Thyroid gland (tissue), 4 donors: Measurements from ENCODE around the gene MYLK4. TPM values are rescaled to one million over a fixed set of nuclear protein-coding genes. Genes with fewer than 3 reads are reported as not detected.

ENCODE experiments used
- DNase-seq, 2 donors: peaks; one replicate each; pipeline ENCODE4 v3.0.0-alpha.2; 2019
- H3K27ac ChIP-seq, 3 donors: fragments of 200-600 bp; sonication (generic); 1 replicate in 2 of 3; 2 replicates in 1 of 3; pipeline ENCODE4 v1.5.1; 2016 to 2019; ENCODE audit warnings: mild to moderate bottlenecking in 1 of 3, moderate library complexity in 1 of 3
- H3K27me3 ChIP-seq: fragments of 200-600 bp; sonication (generic); one replicate; pipeline ENCODE4 v1.5.1; 2019
- H3K36me3 ChIP-seq, 2 donors: fragments of 200-600 bp; sonication (generic); one replicate each; pipeline ENCODE4 v1.5.1; 2016 to 2019
- H3K4me1 ChIP-seq, 2 donors: fragments of 200-600 bp; sonication (generic); one replicate each; pipeline ENCODE4 v1.5.1; 2017 to 2019
- H3K4me3 ChIP-seq, 3 donors: fragments of 200-600 bp; sonication (generic); replicated peaks in 1 of 3; 1 replicate in 2 of 3; 2 replicates in 1 of 3; pipeline ENCODE4 v1.5.1; 2016; ENCODE audit warnings: mild to moderate bottlenecking in 1 of 3
- H3K9me3 ChIP-seq: fragments of 200-600 bp; sonication (generic); one replicate; pipeline ENCODE4 v1.5.1; 2017
- POLR2A ChIP-seq, 2 donors: fragments of 450-650 bp; IDR thresholded peaks; one replicate each; pipeline ENCODE4 v1.6.1; 2017; ENCODE audit warnings: antibody characterized with exemption in 2 of 2, mild to moderate bottlenecking in 2 of 2, moderate library complexity in 1 of 2
- WGBS, 2 donors: methylation state at CpG; one replicate each; pipeline ENCODE4 v1.1.5; 2017; 5-methylcytosine and 5-hydroxymethylcytosine counted together
- intact Hi-C: fragments of 100-400 bp; cut with DNase I; formaldehyde crosslinking; loops from one replicate; pipeline ENCODE4 v1.15.1; 2023
- total RNA-seq, 4 donors: library from RNA; depleted of rRNA; stranded (reverse); fragments of >200 nt; gene quantifications; one replicate each; pipeline ENCODE4 v1.2.3, GENCODE V29; 2016
- TF ChIP-seq, protein P1 (sequence below), 6 experiments: fragments of 200-600 bp in 3 of 6; fragments of 450-650 bp in 3 of 6; sonication (generic) in 3 of 6; IDR thresholded peaks; one replicate each; pipeline ENCODE4 v1.5.1; 2016 to 2019; ENCODE audit warnings: antibody characterized with exemption in 6 of 6, mild to moderate bottlenecking in 2 of 6, inconsistent platforms in 1 of 6, moderate library complexity in 1 of 6

MYLK4 gene
- total RNA-seq, 4 donors from 2014 or later: 0.94 to 1.8 (median 1.1) TPM

DNA sequence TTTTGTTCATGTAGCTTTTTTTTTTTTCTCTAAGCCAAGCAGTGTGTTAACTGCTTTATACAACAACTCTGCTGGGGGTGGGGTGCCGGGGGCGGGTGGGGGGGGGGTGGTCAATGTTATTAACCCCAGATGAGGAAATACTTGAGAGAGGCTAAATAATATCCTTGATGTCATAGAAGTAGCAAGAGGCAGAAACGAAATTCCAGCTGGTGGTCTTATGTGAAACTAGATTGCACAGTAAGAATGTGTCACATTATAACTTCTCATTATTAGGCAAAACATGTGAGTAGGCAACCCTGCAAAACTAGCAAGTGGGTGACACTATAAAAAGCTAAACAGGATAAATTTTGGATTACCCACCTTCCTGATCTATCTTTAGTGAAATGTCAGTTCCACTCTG lies 12.8 kb downstream of the MYLK4 start:
- Histone ChIP-seq H3K36me3 (no peaks in the 10 kb centered on the region), H3K9me3 (no peaks in the 10 kb centered on the region), H3K27me3 (no peaks in the 10 kb centered on the region), H3K4me1 (peaks cover 10 to 12% of the 10 kb centered on the region in 2 donors), H3K4me3 (no peak overlapping the region), H3K27ac (no peak overlapping the region)
- WGBS, 2 donors: 52 to 67% methylated on average over 3 of the region's 3 CpGs
- intact Hi-C loops: no loop called here
- no peak for DNase-seq
- no peak for TF ChIP-seq POLR2A (IDR thresholded peaks at IDR 0.05)
- TF ChIP-seq, protein P1, sequence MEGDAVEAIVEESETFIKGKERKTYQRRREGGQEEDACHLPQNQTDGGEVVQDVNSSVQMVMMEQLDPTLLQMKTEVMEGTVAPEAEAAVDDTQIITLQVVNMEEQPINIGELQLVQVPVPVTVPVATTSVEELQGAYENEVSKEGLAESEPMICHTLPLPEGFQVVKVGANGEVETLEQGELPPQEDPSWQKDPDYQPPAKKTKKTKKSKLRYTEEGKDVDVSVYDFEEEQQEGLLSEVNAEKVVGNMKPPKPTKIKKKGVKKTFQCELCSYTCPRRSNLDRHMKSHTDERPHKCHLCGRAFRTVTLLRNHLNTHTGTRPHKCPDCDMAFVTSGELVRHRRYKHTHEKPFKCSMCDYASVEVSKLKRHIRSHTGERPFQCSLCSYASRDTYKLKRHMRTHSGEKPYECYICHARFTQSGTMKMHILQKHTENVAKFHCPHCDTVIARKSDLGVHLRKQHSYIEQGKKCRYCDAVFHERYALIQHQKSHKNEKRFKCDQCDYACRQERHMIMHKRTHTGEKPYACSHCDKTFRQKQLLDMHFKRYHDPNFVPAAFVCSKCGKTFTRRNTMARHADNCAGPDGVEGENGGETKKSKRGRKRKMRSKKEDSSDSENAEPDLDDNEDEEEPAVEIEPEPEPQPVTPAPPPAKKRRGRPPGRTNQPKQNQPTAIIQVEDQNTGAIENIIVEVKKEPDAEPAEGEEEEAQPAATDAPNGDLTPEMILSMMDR (IDR thresholded peaks at IDR 0.05): no peak

DNA sequence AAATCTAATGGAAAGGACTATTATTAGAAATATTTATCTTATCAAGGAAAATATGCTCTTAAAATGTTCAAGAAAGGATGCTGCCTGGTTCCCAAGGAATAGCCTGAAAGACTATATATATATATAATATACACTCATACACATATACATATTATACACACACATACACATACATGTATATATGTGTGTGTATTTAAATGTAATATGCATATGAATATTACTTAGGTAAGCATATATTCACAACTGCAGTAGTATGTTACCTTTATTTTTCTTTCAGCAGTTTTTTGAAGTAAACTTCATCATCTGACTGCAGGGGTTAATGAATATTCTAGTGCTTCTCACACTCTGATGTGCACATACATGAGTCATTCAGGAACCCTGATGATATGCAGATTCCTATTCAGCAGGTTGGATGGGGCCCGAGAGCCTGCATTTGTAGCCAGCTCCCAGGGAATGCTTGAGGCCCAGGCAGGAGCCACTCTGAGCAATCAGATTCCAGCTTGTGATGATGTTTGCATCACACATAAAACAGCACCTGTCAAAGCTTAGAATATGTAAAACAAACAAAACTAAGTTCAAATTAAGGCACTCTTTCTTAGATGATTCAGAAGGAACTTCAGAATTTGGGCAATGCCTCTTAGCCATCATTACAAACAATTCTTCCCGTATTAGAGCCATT lies 16.1 kb downstream of the MYLK4 start:
- DNase-seq: no peak
- intact Hi-C loops: no loop called here
- Histone ChIP-seq H3K36me3 (no peaks in the 10 kb centered on the region), H3K9me3 (no peaks in the 10 kb centered on the region), H3K4me3 (no peak overlapping the region), H3K4me1 (peaks cover 36 to 40% of the 10 kb centered on the region in 2 donors), H3K27ac (peak overlapping the region in 1 of 3 donors; percentile 87), H3K27me3 (no peaks in the 10 kb centered on the region)
- 89 to 95% methylated on average over 2 of the region's 2 CpGs for WGBS, 2 donors
- TF ChIP-seq POLR2A (IDR thresholded peaks at IDR 0.05): no peak
- TF ChIP-seq, protein P1 (IDR thresholded peaks at IDR 0.05): no peak

GRCh38 chr6:2733736-2734480 lies 16.8 kb downstream of the MYLK4 start:
- Histone ChIP-seq H3K27me3 (no peaks in the 10 kb centered on the region), H3K4me3 (no peak overlapping the region), H3K9me3 (no peaks in the 10 kb centered on the region), H3K4me1 (peaks cover 36 to 40% of the 10 kb centered on the region in 2 donors), H3K36me3 (no peaks in the 10 kb centered on the region), H3K27ac (peak overlapping the region; percentile 69 to 87 (median 85))
- TF ChIP-seq, protein P1 (IDR thresholded peaks at IDR 0.05): no peak
- TF ChIP-seq POLR2A (IDR thresholded peaks at IDR 0.05): no peak
- WGBS, 2 donors: 90 to 92% methylated on average over 22 of the region's 22 CpGs
- no peak for DNase-seq
- intact Hi-C loops: no loop called here

- WGBS, 2 donors: 64 to 74% methylated on average over 5 of the region's 5 CpGs
- Histone ChIP-seq H3K36me3 (no peaks in the 10 kb centered on the region), H3K9me3 (no peaks in the 10 kb centered on the region), H3K4me1 (peaks cover 36 to 40% of the 10 kb centered on the region in 2 donors), H3K27me3 (no peaks in the 10 kb centered on the region), H3K4me3 (no peak overlapping the region), H3K27ac (peak overlapping the region; percentile 69 to 87 (median 85))
- intact Hi-C loops: no loop called here
- peak; percentile 69 to 72 for DNase-seq
- TF ChIP-seq, protein P1 (IDR thresholded peaks at IDR 0.05): no peak
- peak in 1 of 2 donors; percentile 15 for TF ChIP-seq POLR2A (IDR thresholded peaks at IDR 0.05)
Observed at GRCh38 chr6:2733324-2733723, 17.4 kb downstream of the MYLK4 start.
